ENCODE measurements around the gene ARHGAP19. TPM values are rescaled to one million over a fixed set of nuclear protein-coding genes. Genes with fewer than 3 reads are reported as not detected.

The ARHGAP19 gene
- total and polyA plus RNA-seq, 2 donors (not counting 1 experiment from before 2014, with no cell fraction given): 5.6 to 7.4 TPM

DNA sequence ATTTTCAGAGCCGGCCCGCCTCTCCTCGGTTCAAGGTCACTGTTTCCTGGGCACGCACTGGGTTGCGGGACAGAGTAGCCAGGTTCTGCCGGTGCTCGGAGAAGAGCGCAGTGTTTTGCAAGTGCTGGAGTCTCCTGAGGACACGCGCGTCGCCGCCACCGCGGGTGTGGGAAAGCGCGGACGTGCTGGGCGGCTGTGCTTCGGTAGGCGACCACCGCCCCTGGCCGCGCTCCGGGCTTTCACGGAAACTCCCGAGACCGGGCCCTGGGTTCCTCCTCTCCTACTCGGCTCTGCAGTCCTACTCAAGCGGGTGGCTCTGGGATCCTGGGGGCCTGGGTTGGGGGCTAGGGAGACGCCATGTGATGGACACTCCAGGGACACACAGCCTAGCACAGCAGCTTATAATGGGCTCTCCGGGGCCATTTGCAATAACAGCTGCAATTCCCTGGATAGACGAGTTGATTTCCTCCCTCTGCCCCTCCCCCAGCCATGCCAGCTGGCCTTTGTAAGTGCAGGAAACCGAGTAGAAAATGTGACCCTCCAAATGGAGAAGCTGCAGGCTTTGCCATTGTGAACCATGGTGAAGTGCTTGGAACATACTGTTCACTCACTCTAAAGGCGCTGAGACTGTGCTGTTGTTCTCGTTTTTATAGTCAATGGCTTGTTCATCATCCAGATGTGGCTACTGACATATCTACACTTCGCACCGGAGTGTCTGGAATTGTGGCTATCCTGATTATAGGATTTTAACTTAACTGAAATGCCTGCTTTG, 28.8 kb upstream of the ARHGAP19 start:
- H3K9me3 ChIP-seq (ENCODE audit: control insufficient read depth, insufficient read depth, low read depth, low read length): no peaks in the 10 kb centered on the region
- peak overlapping the region in 1 of 4 experiments; percentile 70 for H3K4me3 ChIP-seq (replicated peaks in 1 of 4; ENCODE audit: control extremely low read depth in 1 of 4, insufficient read depth in 1 of 4, low read depth in 3 of 4, low read length in 4 of 4)
- no peaks in the 10 kb centered on the region for H3K27me3 ChIP-seq (ENCODE audit: control insufficient read depth, insufficient read depth, low read length)
- DNase-seq (ENCODE audit: low read depth in 2 of 2): no peak
- H3K4me2 ChIP-seq (ENCODE audit: extremely low read depth, insufficient read depth, low read length): no peak overlapping the region
- no peaks in the 10 kb centered on the region for H4K20me1 ChIP-seq (ENCODE audit: control insufficient read depth, extremely low read depth, insufficient read depth, low read length)
- H2AFZ ChIP-seq (ENCODE audit: low read length): no peak overlapping the region
- TF ChIP-seq, protein P1, sequence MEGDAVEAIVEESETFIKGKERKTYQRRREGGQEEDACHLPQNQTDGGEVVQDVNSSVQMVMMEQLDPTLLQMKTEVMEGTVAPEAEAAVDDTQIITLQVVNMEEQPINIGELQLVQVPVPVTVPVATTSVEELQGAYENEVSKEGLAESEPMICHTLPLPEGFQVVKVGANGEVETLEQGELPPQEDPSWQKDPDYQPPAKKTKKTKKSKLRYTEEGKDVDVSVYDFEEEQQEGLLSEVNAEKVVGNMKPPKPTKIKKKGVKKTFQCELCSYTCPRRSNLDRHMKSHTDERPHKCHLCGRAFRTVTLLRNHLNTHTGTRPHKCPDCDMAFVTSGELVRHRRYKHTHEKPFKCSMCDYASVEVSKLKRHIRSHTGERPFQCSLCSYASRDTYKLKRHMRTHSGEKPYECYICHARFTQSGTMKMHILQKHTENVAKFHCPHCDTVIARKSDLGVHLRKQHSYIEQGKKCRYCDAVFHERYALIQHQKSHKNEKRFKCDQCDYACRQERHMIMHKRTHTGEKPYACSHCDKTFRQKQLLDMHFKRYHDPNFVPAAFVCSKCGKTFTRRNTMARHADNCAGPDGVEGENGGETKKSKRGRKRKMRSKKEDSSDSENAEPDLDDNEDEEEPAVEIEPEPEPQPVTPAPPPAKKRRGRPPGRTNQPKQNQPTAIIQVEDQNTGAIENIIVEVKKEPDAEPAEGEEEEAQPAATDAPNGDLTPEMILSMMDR (conservative IDR thresholded peaks at IDR 0.05 in 1 of 2, IDR thresholded peaks at IDR 0.05 in 1 of 2; ENCODE audit: low read depth in 1 of 2, low read length in 2 of 2): no peak
- no peak for TF ChIP-seq EZH2 (IDR thresholded peaks at IDR 0.05; ENCODE audit: low read length, missing control alignments)
- H3K79me2 ChIP-seq (ENCODE audit: control insufficient read depth, insufficient read depth, low read length): no peaks in the 10 kb centered on the region
- H3K36me3 ChIP-seq (ENCODE audit: control insufficient read depth, insufficient read depth, low read length): no peaks in the 10 kb centered on the region
- no peak overlapping the region for H3K27ac ChIP-seq (ENCODE audit: insufficient read depth, low read length)
- peaks cover 4% of the 10 kb centered on the region for H3K4me1 ChIP-seq (ENCODE audit: control insufficient read depth, extremely low read depth, insufficient read depth, low read length)
- no peak overlapping the region for H3K9ac ChIP-seq (ENCODE audit: insufficient read depth, low read length)

GRCh38 chr10:97320480-97321031, 28.1 kb upstream of the ARHGAP19 start:
- H3K9ac ChIP-seq (ENCODE audit: insufficient read depth, low read length): no peak overlapping the region
- H3K4me3 ChIP-seq (replicated peaks in 1 of 4; ENCODE audit: control extremely low read depth in 1 of 4, insufficient read depth in 1 of 4, low read depth in 3 of 4, low read length in 4 of 4): peak overlapping the region; percentile 35 to 73 (median 58)
- no peak overlapping the region for H3K27ac ChIP-seq (ENCODE audit: insufficient read depth, low read length)
- H2AFZ ChIP-seq (ENCODE audit: low read length): no peak overlapping the region
- DNase-seq (ENCODE audit: low read depth in 2 of 2): no peak
- no peaks in the 10 kb centered on the region for H3K27me3 ChIP-seq (ENCODE audit: control insufficient read depth, insufficient read depth, low read length)
- TF ChIP-seq EZH2 (IDR thresholded peaks at IDR 0.05; ENCODE audit: low read length, missing control alignments): no peak
- TF ChIP-seq, protein P1 (conservative IDR thresholded peaks at IDR 0.05 in 1 of 2, IDR thresholded peaks at IDR 0.05 in 1 of 2; ENCODE audit: low read depth in 1 of 2, low read length in 2 of 2): no peak
- H3K4me2 ChIP-seq (ENCODE audit: extremely low read depth, insufficient read depth, low read length): peak overlapping the region; percentile 69
- no peaks in the 10 kb centered on the region for H3K79me2 ChIP-seq (ENCODE audit: control insufficient read depth, insufficient read depth, low read length)
- no peaks in the 10 kb centered on the region for H3K9me3 ChIP-seq (ENCODE audit: control insufficient read depth, insufficient read depth, low read depth, low read length)
- H3K4me1 ChIP-seq (ENCODE audit: control insufficient read depth, extremely low read depth, insufficient read depth, low read length): peaks cover 4% of the 10 kb centered on the region
- no peaks in the 10 kb centered on the region for H3K36me3 ChIP-seq (ENCODE audit: control insufficient read depth, insufficient read depth, low read length)
- H4K20me1 ChIP-seq (ENCODE audit: control insufficient read depth, extremely low read depth, insufficient read depth, low read length): no peaks in the 10 kb centered on the region

GRCh38 chr10:97319671-97320479, 27.4 kb upstream of the ARHGAP19 start:
- no peaks in the 10 kb centered on the region for H3K79me2 ChIP-seq (ENCODE audit: control insufficient read depth, insufficient read depth, low read length)
- peak overlapping the region; percentile 69 for H3K4me2 ChIP-seq (ENCODE audit: extremely low read depth, insufficient read depth, low read length)
- H3K9me3 ChIP-seq (ENCODE audit: control insufficient read depth, insufficient read depth, low read depth, low read length): no peaks in the 10 kb centered on the region
- no peaks in the 10 kb centered on the region for H4K20me1 ChIP-seq (ENCODE audit: control insufficient read depth, extremely low read depth, insufficient read depth, low read length)
- H3K9ac ChIP-seq (ENCODE audit: insufficient read depth, low read length): peak overlapping the region; percentile 100
- peaks cover 4% of the 10 kb centered on the region for H3K4me1 ChIP-seq (ENCODE audit: control insufficient read depth, extremely low read depth, insufficient read depth, low read length)
- H2AFZ ChIP-seq (ENCODE audit: low read length): peak overlapping the region; percentile 64
- TF ChIP-seq, protein P1 (conservative IDR thresholded peaks at IDR 0.05 in 1 of 2, IDR thresholded peaks at IDR 0.05 in 1 of 2; ENCODE audit: low read depth in 1 of 2, low read length in 2 of 2): no peak
- no peak for TF ChIP-seq EZH2 (IDR thresholded peaks at IDR 0.05; ENCODE audit: low read length, missing control alignments)
- H3K27me3 ChIP-seq (ENCODE audit: control insufficient read depth, insufficient read depth, low read length): no peaks in the 10 kb centered on the region
- peak overlapping the region; percentile 35 to 73 (median 58) for H3K4me3 ChIP-seq (replicated peaks in 1 of 4; ENCODE audit: control extremely low read depth in 1 of 4, insufficient read depth in 1 of 4, low read depth in 3 of 4, low read length in 4 of 4)
- no peak for DNase-seq (ENCODE audit: low read depth in 2 of 2)
- no peaks in the 10 kb centered on the region for H3K36me3 ChIP-seq (ENCODE audit: control insufficient read depth, insufficient read depth, low read length)
- peak overlapping the region; percentile 100 for H3K27ac ChIP-seq (ENCODE audit: insufficient read depth, low read length)
